HepG2 (cell line): ENCODE results near the gene TAS2R30. TPM values are rescaled to one million over a fixed set of nuclear protein-coding genes. Genes with fewer than 3 reads are reported as not detected.

Source experiments
- ATAC-seq: fragments of 200-7000 bp; cut with Tn5 transposase; 3 replicates; pipeline ENCODE4 v1.9.1; 2020; ENCODE audit warnings: mild to moderate bottlenecking, moderate library complexity
- BruUV-seq: library from RNA; stranded (reverse); fragments of 400-500 nt; replicated peaks from 2 replicates; lab custom pipeline; 2021; lab: Mats Ljungman, UMichigan
- CTCF ChIA-PET: fragments of 300-600 bp; formaldehyde crosslinking; extraction: SDS; loops from one replicate; lab custom pipeline; 2021; ENCODE audit warnings: low total read pairs, inconsistent platforms, low intra/inter-chr PET ratio; lab: Yijun Ruan, JAX
- POLR2A ChIA-PET: fragments of 350-600 bp; sonication (Branson Sonifier 250); formaldehyde crosslinking; loops from one replicate; lab custom pipeline; 2020; ENCODE audit warnings: antibody characterized with exemption, inconsistent platforms; lab: Yijun Ruan, JAX
- DNase-seq: peaks from one replicate; pipeline ENCODE4 v3.0.0-alpha.2; 2015; ENCODE audit warnings: low spot score
- FAIRE-seq: peaks from 3 replicates; lab custom pipeline; 2011; peaks lifted over from hg19 to GRCh38; lab: Jason Lieb, UNC
- H2AFZ ChIP-seq: one replicate; pipeline ENCODE4 v1.6.1; 2011; ENCODE audit warnings: low read length, inconsistent platforms
- H3K27ac ChIP-seq: fragments of 300-600 bp; 3 replicates; pipeline ENCODE4 v1.8.0; 2011; ENCODE audit warnings: mixed run types, mild to moderate bottlenecking, mixed read lengths, low read length, inconsistent platforms; ENCODE audit not compliant: insufficient read depth; ENCODE audit errors: extremely low read length
- H3K27me3 ChIP-seq, 2 experiments: fragments of 200-600 bp in 1 of 2; 2 replicates in 1 of 2; 3 replicates in 1 of 2; pipeline versions ENCODE4 v1.6.0 to v1.8.0; 2011; ENCODE audit warnings: low read length in 2 of 2, mild to moderate bottlenecking in 2 of 2, moderate library complexity in 2 of 2, inconsistent platforms in 1 of 2; ENCODE audit not compliant: insufficient read depth in 2 of 2, control insufficient read depth in 1 of 2
- H3K36me3 ChIP-seq, 2 experiments: fragments of 200-600 bp in 1 of 2; replicated peaks in 1 of 2; 2 replicates in 1 of 2; 3 replicates in 1 of 2; pipeline versions ENCODE4 v1.5.1 to v1.8.0; 2011; ENCODE audit warnings: low read length in 2 of 2, inconsistent platforms in 1 of 2; ENCODE audit not compliant: insufficient read depth in 2 of 2, control insufficient read depth in 1 of 2
- H3K4me1 ChIP-seq: 2 replicates; pipeline ENCODE4 v1.5.1; 2012; ENCODE audit warnings: low read length, inconsistent platforms; ENCODE audit not compliant: insufficient read depth
- H3K4me2 ChIP-seq: 2 replicates; pipeline ENCODE4 v1.6.0; 2011; ENCODE audit warnings: low read depth, low read length, inconsistent platforms
- H3K4me3 ChIP-seq, 3 experiments: fragments of 200-600 bp in 1 of 3; sonication (generic), shearing (Covaris generic) in 1 of 3; replicated peaks in 1 of 3; 2 replicates each; pipeline ENCODE4 v1.5.1; 2011 to 2016; ENCODE audit warnings: low read length in 3 of 3, inconsistent platforms in 2 of 3, low read depth in 2 of 3, mild to moderate bottlenecking in 2 of 3, control low read depth in 1 of 3, mixed read lengths in 1 of 3; ENCODE audit not compliant: insufficient read depth in 1 of 3
- H3K79me2 ChIP-seq: one replicate; pipeline ENCODE4 v1.6.1; 2011; ENCODE audit warnings: low read length, inconsistent platforms; ENCODE audit not compliant: insufficient read depth
- H3K9ac ChIP-seq: 2 replicates; pipeline ENCODE4 v1.6.0; 2011; ENCODE audit warnings: mild to moderate bottlenecking, low read depth, low read length, inconsistent platforms; ENCODE audit not compliant: insufficient read depth
- H3K9me3 ChIP-seq: 2 replicates; pipeline ENCODE4 v1.5.1; 2012; ENCODE audit warnings: mild to moderate bottlenecking, low read length
- H4K20me1 ChIP-seq: 2 replicates; pipeline ENCODE4 v1.6.0; 2011; ENCODE audit warnings: inconsistent platforms, mild to moderate bottlenecking, low read length, moderate library complexity; ENCODE audit not compliant: insufficient read depth
- SKI ChIP-seq: fragments of 450-650 bp; IDR thresholded peaks from one replicate; pipeline ENCODE4 v1.6.1; 2018; ENCODE audit warnings: mild to moderate bottlenecking; ENCODE audit not compliant: partially characterized antibody
- TBX2 ChIP-seq: sonication (generic); formaldehyde crosslinking; IDR thresholded peaks from 2 replicates; pipeline ENCODE4 v1.5.0; 2020; ENCODE audit warnings: missing genetic modification reagents, mild to moderate bottlenecking, borderline replicate concordance
- YEATS2 ChIP-seq: sonication (generic); formaldehyde crosslinking; IDR thresholded peaks from 2 replicates; pipeline ENCODE4 v1.4.0; 2020; ENCODE audit warnings: missing genetic modification reagents, borderline replicate concordance
- WGBS: methylation state at CpG from one replicate; pipeline ENCODE4 v1.1.6; 2017; ENCODE audit warnings: low lambda C conversion rate; 5-methylcytosine and 5-hydroxymethylcytosine counted together
- in situ Hi-C: cut with HindIII; loops from 2 replicates; pipeline ENCODE4 v1.10.0; 2017; ENCODE audit warnings: low pct_unique_long_range_greater_than_20kb; ENCODE audit not compliant: extremely low pct_ligation_motif_present
- intact Hi-C: fragments of 100-400 bp; cut with micrococcal nuclease; formaldehyde crosslinking; loops from one replicate; pipeline ENCODE4 v1.10.0; 2022; ENCODE audit not compliant: unreplicated experiment
- polyA plus RNA-seq, 8 experiments: library from polyadenylated mRNA; depleted of rRNA in 3 of 8; stranded (reverse) in 7 of 8; unstranded in 1 of 8; fragments of >200 nt; fragmentation: Illumina TruSeq in 4 of 8; extraction: Trizol in 4 of 8; gene quantifications; 2 replicates each; pipeline versions ENCODE4 v1.2.1 to v1.2.3, GENCODE V29; 2011 to 2016; ENCODE audit warnings: low read depth in 4 of 8, missing spikeins in 1 of 8, mixed read lengths in 1 of 8; ENCODE audit not compliant: insufficient read depth in 1 of 8
- total RNA-seq, 5 experiments: library from RNA; depleted of rRNA; stranded (reverse); fragments of >200 nt; fragmentation: Illumina TruSeq; extraction: Trizol; gene quantifications; 2 replicates each; pipeline ENCODE4 v1.2.3, GENCODE V29; 2016; ENCODE audit warnings: low read depth in 1 of 5
- TF ChIP-seq, protein P1 (sequence below): sonication (generic); formaldehyde crosslinking; IDR thresholded peaks from 2 replicates; pipeline ENCODE4 v1.5.0; 2020; ENCODE audit warnings: missing genetic modification reagents
- TF ChIP-seq, protein P2 (sequence below): sonication (generic); formaldehyde crosslinking; IDR thresholded peaks from 2 replicates; pipeline ENCODE4 v1.5.1; 2020; ENCODE audit warnings: mild to moderate bottlenecking, missing genetic modification reagents, borderline replicate concordance
- TF ChIP-seq, protein P3 (sequence below): sonication (generic); formaldehyde crosslinking; IDR thresholded peaks from 2 replicates; pipeline ENCODE4 v1.5.1; 2020; ENCODE audit warnings: missing genetic modification reagents, mild to moderate bottlenecking, borderline replicate concordance
- TF ChIP-seq, protein P4 (sequence below): sonication (generic); formaldehyde crosslinking; IDR thresholded peaks from 2 replicates; pipeline ENCODE4 v1.4.0; 2020; ENCODE audit warnings: mild to moderate bottlenecking, missing genetic modification reagents
- TF ChIP-seq, protein P5 (sequence below): sonication (generic); formaldehyde crosslinking; IDR thresholded peaks from 2 replicates; pipeline ENCODE4 v1.5.0; 2020; ENCODE audit warnings: mild to moderate bottlenecking, missing genetic modification reagents, borderline replicate concordance

The TAS2R30 gene
- total and polyA plus RNA-seq, 2 of the 13 experiments (the other 11 are each of a cell fraction or from before 2014, with no cell fraction given) = 0.42 to 5.2 TPM

DNA sequence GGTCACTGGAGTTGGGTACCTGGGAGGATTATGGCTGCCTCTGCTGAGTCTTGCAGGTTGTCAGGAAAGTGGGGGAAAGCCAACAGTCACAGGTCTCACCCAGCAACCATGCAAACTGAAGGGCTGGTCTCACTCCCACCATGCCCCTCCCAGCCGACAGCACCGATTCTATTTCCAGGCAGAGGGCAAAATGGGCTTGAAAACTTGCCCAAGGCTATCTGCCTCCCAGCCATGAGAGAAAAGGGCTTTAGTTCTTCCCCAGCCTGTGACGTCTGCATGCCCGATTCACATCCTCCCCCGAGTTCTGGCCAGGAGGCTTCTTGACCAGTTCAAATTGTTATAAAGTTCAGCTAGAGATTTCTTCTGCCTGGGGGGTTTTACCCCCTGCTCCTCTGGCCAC, 9.9 kb upstream of the TAS2R30 start:
- Histone ChIP-seq H3K36me3 (0 out of 5 replicates have a peak, but pooled peaks cover 0 to 3% of the 10 kb centered on the region in 2 experiments), H4K20me1 (0 out of 2 replicates have a peak, but pooled peaks cover 5% of the 10 kb centered on the region), H3K4me1 (no peaks in the 10 kb centered on the region), H3K79me2 (peaks cover 55% of the 10 kb centered on the region), H3K9ac (no peak overlapping the region), H3K27ac (no peak overlapping the region), H3K4me2 (no peak overlapping the region), H3K4me3 (no peak overlapping the region), H2AFZ (no peak overlapping the region), H3K9me3 (no peaks in the 10 kb centered on the region), H3K27me3 (no peaks in the 10 kb centered on the region)
- ChIA-PET CTCF (no interaction called here), POLR2A (no interaction called here)
- no peak for ATAC-seq
- BruUV-seq = no TSS peak
- intact Hi-C loops (no loop called here), in situ Hi-C loops (no loop called here)
- no peak for FAIRE-seq
- 67% methylated on average over 3 of the region's 5 CpGs for WGBS
- no peak for DNase-seq
- TF ChIP-seq YEATS2 (CRISPR knock-in tag) (no peak), SKI (no peak), TBX2 (CRISPR knock-in tag) (no peak)
- TF ChIP-seq, protein P1, sequence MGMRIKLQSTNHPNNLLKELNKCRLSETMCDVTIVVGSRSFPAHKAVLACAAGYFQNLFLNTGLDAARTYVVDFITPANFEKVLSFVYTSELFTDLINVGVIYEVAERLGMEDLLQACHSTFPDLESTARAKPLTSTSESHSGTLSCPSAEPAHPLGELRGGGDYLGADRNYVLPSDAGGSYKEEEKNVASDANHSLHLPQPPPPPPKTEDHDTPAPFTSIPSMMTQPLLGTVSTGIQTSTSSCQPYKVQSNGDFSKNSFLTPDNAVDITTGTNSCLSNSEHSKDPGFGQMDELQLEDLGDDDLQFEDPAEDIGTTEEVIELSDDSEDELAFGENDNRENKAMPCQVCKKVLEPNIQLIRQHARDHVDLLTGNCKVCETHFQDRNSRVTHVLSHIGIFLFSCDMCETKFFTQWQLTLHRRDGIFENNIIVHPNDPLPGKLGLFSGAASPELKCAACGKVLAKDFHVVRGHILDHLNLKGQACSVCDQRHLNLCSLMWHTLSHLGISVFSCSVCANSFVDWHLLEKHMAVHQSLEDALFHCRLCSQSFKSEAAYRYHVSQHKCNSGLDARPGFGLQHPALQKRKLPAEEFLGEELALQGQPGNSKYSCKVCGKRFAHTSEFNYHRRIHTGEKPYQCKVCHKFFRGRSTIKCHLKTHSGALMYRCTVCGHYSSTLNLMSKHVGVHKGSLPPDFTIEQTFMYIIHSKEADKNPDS (CRISPR knock-in tag) = no peak
- TF ChIP-seq, protein P2, sequence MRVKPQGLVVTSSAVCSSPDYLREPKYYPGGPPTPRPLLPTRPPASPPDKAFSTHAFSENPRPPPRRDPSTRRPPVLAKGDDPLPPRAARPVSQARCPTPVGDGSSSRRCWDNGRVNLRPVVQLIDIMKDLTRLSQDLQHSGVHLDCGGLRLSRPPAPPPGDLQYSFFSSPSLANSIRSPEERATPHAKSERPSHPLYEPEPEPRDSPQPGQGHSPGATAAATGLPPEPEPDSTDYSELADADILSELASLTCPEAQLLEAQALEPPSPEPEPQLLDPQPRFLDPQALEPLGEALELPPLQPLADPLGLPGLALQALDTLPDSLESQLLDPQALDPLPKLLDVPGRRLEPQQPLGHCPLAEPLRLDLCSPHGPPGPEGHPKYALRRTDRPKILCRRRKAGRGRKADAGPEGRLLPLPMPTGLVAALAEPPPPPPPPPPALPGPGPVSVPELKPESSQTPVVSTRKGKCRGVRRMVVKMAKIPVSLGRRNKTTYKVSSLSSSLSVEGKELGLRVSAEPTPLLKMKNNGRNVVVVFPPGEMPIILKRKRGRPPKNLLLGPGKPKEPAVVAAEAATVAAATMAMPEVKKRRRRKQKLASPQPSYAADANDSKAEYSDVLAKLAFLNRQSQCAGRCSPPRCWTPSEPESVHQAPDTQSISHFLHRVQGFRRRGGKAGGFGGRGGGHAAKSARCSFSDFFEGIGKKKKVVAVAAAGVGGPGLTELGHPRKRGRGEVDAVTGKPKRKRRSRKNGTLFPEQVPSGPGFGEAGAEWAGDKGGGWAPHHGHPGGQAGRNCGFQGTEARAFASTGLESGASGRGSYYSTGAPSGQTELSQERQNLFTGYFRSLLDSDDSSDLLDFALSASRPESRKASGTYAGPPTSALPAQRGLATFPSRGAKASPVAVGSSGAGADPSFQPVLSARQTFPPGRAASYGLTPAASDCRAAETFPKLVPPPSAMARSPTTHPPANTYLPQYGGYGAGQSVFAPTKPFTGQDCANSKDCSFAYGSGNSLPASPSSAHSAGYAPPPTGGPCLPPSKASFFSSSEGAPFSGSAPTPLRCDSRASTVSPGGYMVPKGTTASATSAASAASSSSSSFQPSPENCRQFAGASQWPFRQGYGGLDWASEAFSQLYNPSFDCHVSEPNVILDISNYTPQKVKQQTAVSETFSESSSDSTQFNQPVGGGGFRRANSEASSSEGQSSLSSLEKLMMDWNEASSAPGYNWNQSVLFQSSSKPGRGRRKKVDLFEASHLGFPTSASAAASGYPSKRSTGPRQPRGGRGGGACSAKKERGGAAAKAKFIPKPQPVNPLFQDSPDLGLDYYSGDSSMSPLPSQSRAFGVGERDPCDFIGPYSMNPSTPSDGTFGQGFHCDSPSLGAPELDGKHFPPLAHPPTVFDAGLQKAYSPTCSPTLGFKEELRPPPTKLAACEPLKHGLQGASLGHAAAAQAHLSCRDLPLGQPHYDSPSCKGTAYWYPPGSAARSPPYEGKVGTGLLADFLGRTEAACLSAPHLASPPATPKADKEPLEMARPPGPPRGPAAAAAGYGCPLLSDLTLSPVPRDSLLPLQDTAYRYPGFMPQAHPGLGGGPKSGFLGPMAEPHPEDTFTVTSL (CRISPR knock-in tag) = no peak
- TF ChIP-seq, protein P3, sequence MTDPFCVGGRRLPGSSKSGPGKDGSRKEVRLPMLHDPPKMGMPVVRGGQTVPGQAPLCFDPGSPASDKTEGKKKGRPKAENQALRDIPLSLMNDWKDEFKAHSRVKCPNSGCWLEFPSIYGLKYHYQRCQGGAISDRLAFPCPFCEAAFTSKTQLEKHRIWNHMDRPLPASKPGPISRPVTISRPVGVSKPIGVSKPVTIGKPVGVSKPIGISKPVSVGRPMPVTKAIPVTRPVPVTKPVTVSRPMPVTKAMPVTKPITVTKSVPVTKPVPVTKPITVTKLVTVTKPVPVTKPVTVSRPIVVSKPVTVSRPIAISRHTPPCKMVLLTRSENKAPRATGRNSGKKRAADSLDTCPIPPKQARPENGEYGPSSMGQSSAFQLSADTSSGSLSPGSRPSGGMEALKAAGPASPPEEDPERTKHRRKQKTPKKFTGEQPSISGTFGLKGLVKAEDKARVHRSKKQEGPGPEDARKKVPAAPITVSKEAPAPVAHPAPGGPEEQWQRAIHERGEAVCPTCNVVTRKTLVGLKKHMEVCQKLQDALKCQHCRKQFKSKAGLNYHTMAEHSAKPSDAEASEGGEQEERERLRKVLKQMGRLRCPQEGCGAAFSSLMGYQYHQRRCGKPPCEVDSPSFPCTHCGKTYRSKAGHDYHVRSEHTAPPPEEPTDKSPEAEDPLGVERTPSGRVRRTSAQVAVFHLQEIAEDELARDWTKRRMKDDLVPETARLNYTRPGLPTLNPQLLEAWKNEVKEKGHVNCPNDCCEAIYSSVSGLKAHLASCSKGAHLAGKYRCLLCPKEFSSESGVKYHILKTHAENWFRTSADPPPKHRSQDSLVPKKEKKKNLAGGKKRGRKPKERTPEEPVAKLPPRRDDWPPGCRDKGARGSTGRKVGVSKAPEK (CRISPR knock-in tag) = no peak
- TF ChIP-seq, protein P4, sequence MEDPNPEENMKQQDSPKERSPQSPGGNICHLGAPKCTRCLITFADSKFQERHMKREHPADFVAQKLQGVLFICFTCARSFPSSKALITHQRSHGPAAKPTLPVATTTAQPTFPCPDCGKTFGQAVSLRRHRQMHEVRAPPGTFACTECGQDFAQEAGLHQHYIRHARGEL = no peak
- TF ChIP-seq, protein P5, sequence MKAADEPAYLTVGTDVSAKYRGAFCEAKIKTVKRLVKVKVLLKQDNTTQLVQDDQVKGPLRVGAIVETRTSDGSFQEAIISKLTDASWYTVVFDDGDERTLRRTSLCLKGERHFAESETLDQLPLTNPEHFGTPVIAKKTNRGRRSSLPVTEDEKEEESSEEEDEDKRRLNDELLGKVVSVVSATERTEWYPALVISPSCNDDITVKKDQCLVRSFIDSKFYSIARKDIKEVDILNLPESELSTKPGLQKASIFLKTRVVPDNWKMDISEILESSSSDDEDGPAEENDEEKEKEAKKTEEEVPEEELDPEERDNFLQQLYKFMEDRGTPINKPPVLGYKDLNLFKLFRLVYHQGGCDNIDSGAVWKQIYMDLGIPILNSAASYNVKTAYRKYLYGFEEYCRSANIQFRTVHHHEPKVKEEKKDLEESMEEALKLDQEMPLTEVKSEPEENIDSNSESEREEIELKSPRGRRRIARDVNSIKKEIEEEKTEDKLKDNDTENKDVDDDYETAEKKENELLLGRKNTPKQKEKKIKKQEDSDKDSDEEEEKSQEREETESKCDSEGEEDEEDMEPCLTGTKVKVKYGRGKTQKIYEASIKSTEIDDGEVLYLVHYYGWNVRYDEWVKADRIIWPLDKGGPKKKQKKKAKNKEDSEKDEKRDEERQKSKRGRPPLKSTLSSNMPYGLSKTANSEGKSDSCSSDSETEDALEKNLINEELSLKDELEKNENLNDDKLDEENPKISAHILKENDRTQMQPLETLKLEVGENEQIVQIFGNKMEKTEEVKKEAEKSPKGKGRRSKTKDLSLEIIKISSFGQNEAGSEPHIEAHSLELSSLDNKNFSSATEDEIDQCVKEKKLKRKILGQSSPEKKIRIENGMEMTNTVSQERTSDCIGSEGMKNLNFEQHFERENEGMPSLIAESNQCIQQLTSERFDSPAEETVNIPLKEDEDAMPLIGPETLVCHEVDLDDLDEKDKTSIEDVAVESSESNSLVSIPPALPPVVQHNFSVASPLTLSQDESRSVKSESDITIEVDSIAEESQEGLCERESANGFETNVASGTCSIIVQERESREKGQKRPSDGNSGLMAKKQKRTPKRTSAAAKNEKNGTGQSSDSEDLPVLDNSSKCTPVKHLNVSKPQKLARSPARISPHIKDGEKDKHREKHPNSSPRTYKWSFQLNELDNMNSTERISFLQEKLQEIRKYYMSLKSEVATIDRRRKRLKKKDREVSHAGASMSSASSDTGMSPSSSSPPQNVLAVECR (CRISPR knock-in tag) = no peak
